ENCODE data around the gene ZFP57.
"Not testable (repeated sequence)": the region's sequence is repeated elsewhere in the genome, so short reads cannot be mapped to it uniquely, and the experiment has no call there.

ZFP57 gene

GRCh38 chr6:29694637-29695036, 13.7 kb upstream of the ZFP57 start:
- DNase-seq = no peak

- peak in 1 of 2 experiments; percentile 4 for DNase-seq
Measured at GRCh38 chr6:29685718-29686326, 4.9 kb upstream of the ZFP57 start.

GRCh38 chr6:29681811-29682210, 859 bp upstream of the ZFP57 start:
- DNase-seq = no peak

- no peak for DNase-seq
Measured at GRCh38 chr6:29680416-29680815, 536 bp downstream of the ZFP57 start.

- no peak for DNase-seq
Measured at GRCh38 chr6:29679962-29680361, 990 bp downstream of the ZFP57 start.

- no peak for DNase-seq
Measured at GRCh38 chr6:29678114-29678513, 2.8 kb downstream of the ZFP57 start.

- DNase-seq = peak; percentile 35 to 56
Measured at GRCh38 chr6:29676981-29677601, 3.9 kb downstream of the ZFP57 start.

- DNase-seq = no peak
Measured at GRCh38 chr6:29675561-29675960, 5.4 kb downstream of the ZFP57 start.

GRCh38 chr6:29674008-29674407, 6.9 kb downstream of the ZFP57 start:
- no peak for DNase-seq

- DNase-seq = no peak
Measured at GRCh38 chr6:29673161-29673560, 7.8 kb downstream of the ZFP57 start.

- DNase-seq = not testable (repeated sequence)
Measured at GRCh38 chr6:29672116-29672515, 8.8 kb downstream of the ZFP57 start.

- DNase-seq = no peak
Measured at GRCh38 chr6:29671026-29671425, 9.9 kb downstream of the ZFP57 start.

- DNase-seq = no peak
Measured at GRCh38 chr6:29667158-29667557, 13.8 kb downstream of the ZFP57 start.

GRCh38 chr6:29666826-29667130, 14.2 kb downstream of the ZFP57 start:
- no peak for DNase-seq

GRCh38 chr6:29665942-29666825, 14.8 kb downstream of the ZFP57 start:
- no peak for DNase-seq

- no peak for DNase-seq
Measured at GRCh38 chr6:29663300-29664042, 17.5 kb downstream of the ZFP57 start.

- not testable (repeated sequence) for DNase-seq
Measured at GRCh38 chr6:29661502-29662141, 19.3 kb downstream of the ZFP57 start.

- DNase-seq = no peak
Measured at GRCh38 chr6:29661071-29661470, 19.9 kb downstream of the ZFP57 start.

GRCh38 chr6:29656798-29657197, 24.2 kb downstream of the ZFP57 start, which contains the start of gene MOG:
Gene MOG (plus strand): TSS chr6:29657092. CDS start chr6:29657210, 118 bp downstream.
- no peak for DNase-seq

- DNase-seq = no peak
Measured at GRCh38 chr6:29656157-29656556, 24.8 kb downstream of the ZFP57 start.

GRCh38 chr6:29655658-29656057, 25.3 kb downstream of the ZFP57 start:
- no peak for DNase-seq

- DNase-seq = peak; percentile 66 to 83
Measured at GRCh38 chr6:29653452-29654038, 27.4 kb downstream of the ZFP57 start.
